NCI-H748 treated with DMSO at 0.1 percent for 48 hours (cell line): ENCODE results near the gene GPR176.

Experiments
- DNase-seq: peaks from one replicate; lab custom pipeline; 2025; lab: John Stamatoyannopoulos, UW

The GPR176 gene

GRCh38 chr15:39804026-39804425 is 116.0 kb downstream of the GPR176 start:
- no peak for DNase-seq

DNA sequence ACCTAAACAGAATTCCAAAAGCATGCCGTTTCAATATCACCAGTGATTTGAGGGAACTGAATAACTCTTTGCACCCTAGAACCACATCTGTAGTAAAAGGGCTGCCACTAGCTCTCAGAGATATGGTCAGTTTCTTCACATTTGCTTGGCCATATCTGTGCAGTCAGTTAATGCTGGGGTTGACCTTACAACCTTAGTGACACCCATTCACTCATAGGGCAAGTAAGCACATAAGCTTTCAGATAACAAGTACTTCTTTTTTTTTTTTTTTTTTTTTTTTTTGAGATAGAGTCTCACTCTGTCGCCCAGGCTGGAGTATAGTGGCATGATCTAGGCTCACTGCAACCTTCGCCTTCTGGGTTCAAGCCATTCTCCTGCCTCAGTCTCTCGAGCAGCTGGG is 117.0 kb downstream of the GPR176 start:
- DNase-seq = no peak

GRCh38 chr15:39801641-39802309 is 118.3 kb downstream of the GPR176 start:
- peak; percentile 27 for DNase-seq

- DNase-seq = no peak
Measured at GRCh38 chr15:39799552-39800011, 120.5 kb downstream of the GPR176 start.

DNA sequence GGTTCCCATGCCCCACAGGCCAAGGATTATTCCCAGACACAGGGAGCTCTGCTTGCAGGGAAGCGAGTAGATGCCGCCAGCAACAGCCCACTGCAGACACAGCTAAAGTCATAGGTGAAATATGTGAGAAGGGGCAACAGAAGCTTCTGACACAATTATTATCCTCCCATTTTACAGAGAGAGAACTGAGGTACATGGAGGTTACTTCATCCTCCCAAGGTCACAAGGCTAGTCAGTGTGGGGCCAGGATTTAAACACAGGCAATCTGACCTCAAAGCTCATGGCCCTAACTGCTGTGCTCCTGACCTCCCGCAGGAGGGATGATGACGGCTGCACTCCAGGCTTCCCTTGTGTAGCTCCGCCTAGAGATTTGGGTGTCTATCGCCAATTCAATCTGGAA is 121.7 kb downstream of the GPR176 start:
- no peak for DNase-seq

- no peak for DNase-seq
Measured at GRCh38 chr15:39797407-39797806, 122.7 kb downstream of the GPR176 start.

- no peak for DNase-seq
Measured at GRCh38 chr15:39796601-39797000, 123.5 kb downstream of the GPR176 start.

- no peak for DNase-seq
Measured at GRCh38 chr15:39795486-39795885, 124.6 kb downstream of the GPR176 start.

- no peak for DNase-seq
Measured at GRCh38 chr15:39794954-39795353, 125.1 kb downstream of the GPR176 start.

GRCh38 chr15:39793923-39794322 is 126.1 kb downstream of the GPR176 start:
- DNase-seq = no peak

GRCh38 chr15:39792844-39793335 is 127.2 kb downstream of the GPR176 start:
- no peak for DNase-seq

DNA sequence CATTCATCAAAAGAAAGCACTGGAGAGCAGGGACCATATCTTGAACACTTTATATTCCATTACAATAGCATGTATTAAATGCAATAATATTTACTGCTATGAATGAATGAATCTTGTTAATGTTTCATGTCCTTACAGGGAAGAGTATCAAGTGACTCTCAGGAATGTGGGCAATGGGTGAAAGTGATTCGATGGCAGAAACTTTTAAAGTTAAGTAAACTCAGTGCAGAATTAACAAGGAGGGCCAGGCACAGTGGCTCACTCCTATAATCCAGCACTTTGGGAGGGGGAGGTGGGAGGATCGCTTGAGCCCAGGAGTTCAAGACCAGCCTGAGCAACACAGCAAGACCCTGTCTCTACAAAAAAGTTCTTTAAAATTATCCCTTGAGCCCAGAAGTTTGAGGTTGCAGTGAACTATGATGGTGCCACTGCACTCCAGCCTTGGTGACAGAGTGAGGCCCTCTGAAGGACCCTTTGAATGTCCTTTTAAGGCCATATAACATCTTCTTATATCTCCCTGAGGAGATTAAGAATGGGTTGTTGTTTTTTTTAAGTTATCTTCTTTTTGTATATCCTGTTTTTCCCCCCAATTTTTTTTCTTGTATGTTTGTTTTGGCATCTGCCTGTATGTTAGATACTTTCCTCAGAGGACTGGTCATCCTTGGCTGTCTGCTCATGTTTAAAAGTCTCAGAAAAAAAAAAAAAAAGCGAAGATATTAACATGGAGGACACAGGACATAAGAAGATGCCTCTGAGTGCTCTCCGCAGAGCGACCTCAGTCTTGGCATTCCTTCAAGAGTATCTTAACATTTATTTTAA is 127.8 kb downstream of the GPR176 start:
- no peak for DNase-seq

GRCh38 chr15:39789736-39790135 is 130.3 kb downstream of the GPR176 start:
- DNase-seq = no peak

- DNase-seq = no peak
Measured at GRCh38 chr15:39788800-39789565, 131.1 kb downstream of the GPR176 start.

GRCh38 chr15:39788108-39788507 is 132.0 kb downstream of the GPR176 start:
- DNase-seq = no peak

- no peak for DNase-seq
Measured at GRCh38 chr15:39787479-39787878, 132.6 kb downstream of the GPR176 start.

DNA sequence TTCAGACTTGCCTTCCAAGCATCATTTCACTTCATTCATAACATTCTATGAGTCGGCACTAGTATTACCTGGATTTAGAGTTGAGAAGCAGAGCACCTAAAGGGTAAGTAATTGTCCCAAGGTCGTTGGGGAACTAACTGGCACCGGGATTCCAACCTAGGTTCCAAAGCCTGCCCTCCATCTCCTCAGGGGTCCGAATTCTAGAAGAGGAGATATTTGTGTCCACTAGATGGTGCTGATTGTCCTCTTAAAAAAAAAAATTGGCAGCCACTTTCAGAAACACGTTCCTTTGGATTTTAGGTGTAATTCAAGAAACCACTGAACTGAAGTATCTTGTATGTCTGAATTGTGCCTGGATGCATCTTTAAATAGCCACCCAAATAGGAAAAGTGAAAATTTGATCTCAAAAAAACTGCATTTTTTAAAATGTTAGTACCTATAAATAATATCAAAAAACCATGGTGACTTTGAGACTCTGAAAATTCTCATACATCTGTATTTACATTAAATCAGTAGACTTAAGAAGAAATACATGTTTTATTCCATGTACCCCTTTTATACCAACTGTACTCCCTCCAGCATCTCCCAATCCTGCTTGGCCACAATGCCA is 133.5 kb downstream of the GPR176 start:
- DNase-seq = peak; percentile 25

GRCh38 chr15:39785841-39786240 is 134.2 kb downstream of the GPR176 start:
- no peak for DNase-seq

DNA sequence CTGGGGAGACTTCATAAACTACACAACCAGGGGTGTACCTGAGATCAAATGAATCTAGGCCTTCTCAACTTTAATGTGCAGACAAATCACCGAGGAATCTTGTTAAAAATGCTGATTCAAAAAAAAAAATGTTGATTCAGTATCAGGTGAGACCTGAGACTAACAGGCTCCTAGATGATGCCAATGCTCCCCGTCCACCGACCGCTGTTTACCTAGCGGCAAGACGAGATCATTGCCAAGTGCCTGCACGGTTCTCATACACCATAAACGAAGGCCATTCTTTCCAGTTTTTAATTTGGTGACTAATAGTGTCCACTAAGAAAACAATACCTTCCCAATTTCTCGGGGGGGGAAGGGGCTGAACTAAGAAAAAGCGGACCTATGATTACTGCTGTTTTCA is 134.9 kb downstream of the GPR176 start:
- DNase-seq = no peak

DNA sequence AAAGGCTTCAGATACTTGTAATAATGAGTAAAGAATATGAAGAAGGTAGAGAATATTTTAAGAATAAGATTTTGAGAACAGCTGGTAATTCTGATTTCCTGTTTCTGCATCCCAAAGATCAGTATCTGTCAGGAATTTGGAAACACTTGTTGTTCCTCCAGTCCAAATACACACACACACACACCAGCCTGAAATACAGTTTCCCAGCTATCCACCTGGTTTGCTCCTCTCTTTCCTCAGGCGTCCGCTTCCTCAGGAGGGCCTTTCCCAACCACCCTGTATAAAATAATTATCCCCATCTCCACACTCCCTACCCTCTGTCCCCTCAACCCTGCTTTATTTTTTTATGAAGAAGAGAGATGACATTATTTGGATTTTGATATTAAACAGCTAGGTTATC is 135.4 kb downstream of the GPR176 start:
- DNase-seq = no peak

DNA sequence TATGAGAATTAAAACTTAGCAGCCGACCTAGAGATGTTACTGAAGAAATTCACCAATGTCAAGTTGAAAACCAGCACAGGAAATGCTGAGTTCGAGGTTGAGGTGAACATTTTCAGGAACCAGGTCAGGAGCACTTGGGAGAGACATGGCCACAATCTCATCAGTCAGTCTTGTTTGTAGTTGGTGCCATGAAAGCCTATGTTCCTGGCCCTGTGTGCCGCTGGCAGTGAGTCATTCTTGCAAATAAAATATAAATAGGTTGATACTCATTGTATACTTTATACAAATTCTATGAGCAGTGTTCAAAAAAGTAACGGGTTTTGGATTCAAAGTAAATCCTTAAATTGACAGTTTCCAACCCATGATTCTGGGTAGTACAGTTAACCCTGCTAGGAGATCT is 135.9 kb downstream of the GPR176 start:
- no peak for DNase-seq

DNA sequence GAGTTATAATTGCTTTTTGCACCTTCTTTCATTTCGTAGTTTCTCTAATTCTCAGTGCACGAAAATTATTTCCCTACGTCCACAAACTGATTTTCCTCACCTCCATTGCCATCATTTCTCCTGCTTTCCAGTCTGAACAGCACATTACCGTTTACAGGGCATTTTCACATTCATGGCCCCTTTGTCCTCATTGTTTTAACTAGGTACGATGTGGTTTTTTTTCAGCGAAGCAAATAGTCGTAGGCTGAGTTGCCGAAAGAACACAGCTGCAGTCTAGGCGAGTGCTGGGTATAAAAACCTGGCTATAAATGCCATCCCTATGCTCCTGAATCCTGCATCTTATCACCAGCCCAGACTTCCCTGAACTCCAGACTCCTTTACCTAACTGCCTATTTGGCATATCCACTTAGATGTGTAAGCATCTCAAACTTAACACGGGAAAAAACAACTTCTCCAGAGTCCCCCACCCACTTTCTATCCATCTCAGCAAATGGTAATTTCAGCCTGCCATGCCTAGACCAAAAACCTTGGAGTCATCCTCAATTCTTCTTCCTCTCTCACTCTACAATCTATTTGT is 136.7 kb downstream of the GPR176 start:
- DNase-seq = no peak
